K562 (cell line): ENCODE measurements around the gene HOXA13. TPM values are rescaled to one million over a fixed set of nuclear protein-coding genes. Genes with fewer than 3 reads are reported as not detected.

ENCODE experiments used
- ATAC-seq: fragments of 200-7000 bp; cut with Tn5 transposase; 3 replicates; pipeline ENCODE4 v1.9.1; 2020; ENCODE audit warnings: moderate library complexity
- BruUV-seq: library from RNA; stranded (reverse); fragments of 400-500 nt; replicated peaks from 2 replicates; lab custom pipeline; 2021; lab: Mats Ljungman, UMichigan
- CTCF ChIA-PET: fragments of 300-600 bp; formaldehyde crosslinking; extraction: SDS; loops from one replicate; lab custom pipeline; 2021; ENCODE audit warnings: low intra/inter-chr PET ratio; lab: Yijun Ruan, JAX
- POLR2A ChIA-PET: fragments of 300-600, 350-650 bp; sonication (Branson Sonifier 250); formaldehyde crosslinking; extraction: SDS; loops from one replicate; lab custom pipeline; 2021; ENCODE audit warnings: antibody characterized with exemption, inconsistent platforms; lab: Yijun Ruan, JAX
- DNase-seq, 4 experiments: peaks; one replicate each; pipeline versions ENCODE4 v3.0.0 to v3.0.0-alpha.2; 2011 to 2018; ENCODE audit warnings: low spot score in 3 of 4, mixed read lengths in 3 of 4; ENCODE audit errors: extremely low read depth in 1 of 4
- FAIRE-seq: peaks from 2 replicates; lab custom pipeline; 2011; peaks lifted over from hg19 to GRCh38; lab: Jason Lieb, UNC
- H2AFZ ChIP-seq: 2 replicates; pipeline ENCODE4 v1.6.0; 2011; ENCODE audit warnings: low read depth, low read length, control low read depth, inconsistent platforms
- H3K27ac ChIP-seq: fragments of 200-600 bp; 3 replicates; pipeline ENCODE4 v1.8.0; 2011; ENCODE audit warnings: low read depth, mild to moderate bottlenecking, control low read depth, inconsistent platforms, low read length, moderate library complexity, mixed read lengths; ENCODE audit errors: extremely low read depth
- H3K27me3 ChIP-seq, 2 experiments: fragments of 300-600 bp in 1 of 2; 2 replicates in 1 of 2; 3 replicates in 1 of 2; pipeline versions ENCODE4 v1.6.0 to v1.8.0; 2011; ENCODE audit warnings: inconsistent platforms in 2 of 2, low read length in 2 of 2, mild to moderate bottlenecking in 1 of 2, mixed read lengths in 1 of 2, moderate library complexity in 1 of 2; ENCODE audit not compliant: control insufficient read depth in 2 of 2, insufficient read depth in 2 of 2
- H3K36me3 ChIP-seq: fragments of 300-600 bp; 3 replicates; pipeline ENCODE4 v1.8.0; 2011; ENCODE audit warnings: mild to moderate bottlenecking, low read length, inconsistent platforms; ENCODE audit not compliant: control insufficient read depth, insufficient read depth
- H3K4me1 ChIP-seq, 2 experiments: fragments of 200-600 bp in 1 of 2; replicated peaks in 1 of 2; 2 replicates in 1 of 2; 3 replicates in 1 of 2; pipeline versions ENCODE4 v1.5.1 to v1.8.0; 2011; ENCODE audit warnings: inconsistent platforms in 2 of 2, low read length in 2 of 2, mild to moderate bottlenecking in 1 of 2, mixed read lengths in 1 of 2, moderate library complexity in 1 of 2; ENCODE audit not compliant: control insufficient read depth in 2 of 2, insufficient read depth in 2 of 2
- H3K4me2 ChIP-seq: 2 replicates; pipeline ENCODE4 v1.6.1; 2011; ENCODE audit warnings: low read length, control low read depth, inconsistent platforms, mixed read lengths; ENCODE audit not compliant: insufficient read depth
- H3K4me3 ChIP-seq: fragments of 200-600 bp; sonication (generic), shearing (Covaris generic); 2 replicates; pipeline ENCODE4 v1.5.1; 2016; ENCODE audit warnings: control low read depth, inconsistent platforms
- H3K79me2 ChIP-seq: fragments of 200-600 bp; 3 replicates; pipeline ENCODE4 v1.8.0; 2011; ENCODE audit warnings: low read length, inconsistent platforms; ENCODE audit not compliant: control insufficient read depth, insufficient read depth
- H3K9ac ChIP-seq, 2 experiments: 2 replicates each; pipeline versions ENCODE4 v1.6.0 to v1.6.1; 2011; ENCODE audit warnings: low read depth in 2 of 2, low read length in 2 of 2, control low read depth in 1 of 2, inconsistent platforms in 1 of 2, mild to moderate bottlenecking in 1 of 2, mixed read lengths in 1 of 2; ENCODE audit not compliant: insufficient read depth in 1 of 2
- H3K9me1 ChIP-seq: one replicate; pipeline ENCODE4 v1.6.0; 2011; ENCODE audit warnings: inconsistent platforms, mild to moderate bottlenecking, low read length, moderate library complexity; ENCODE audit not compliant: control insufficient read depth, insufficient read depth
- H3K9me3 ChIP-seq: replicated peaks from 2 replicates; pipeline ENCODE4 v1.5.1; 2011; ENCODE audit warnings: low read depth, low read length, inconsistent platforms; ENCODE audit not compliant: control insufficient read depth, insufficient read depth
- H4K20me1 ChIP-seq: replicated peaks from 2 replicates; pipeline ENCODE4 v1.6.1; 2011; ENCODE audit warnings: low read length, inconsistent platforms, mixed read lengths; ENCODE audit not compliant: control insufficient read depth, insufficient read depth
- DPF2 ChIP-seq: fragments of 450-650 bp; IDR thresholded peaks from 2 replicates; pipeline ENCODE4 v1.6.1; 2016
- JUND ChIP-seq, 2 experiments: IDR thresholded peaks; 2 replicates in 1 of 2; 3 replicates in 1 of 2; pipeline ENCODE4 v1.6.1; 2011; ENCODE audit warnings: borderline replicate concordance in 2 of 2, low read depth in 2 of 2, low read length in 2 of 2, improper control_type of control experiment in 1 of 2, missing biosample characterization in 1 of 2, missing genetic modification characterization in 1 of 2, missing genetic modification reagents in 1 of 2
- NEUROD1 ChIP-seq: fragments of 150-350 bp; IDR thresholded peaks from 2 replicates; pipeline ENCODE4 v1.6.1; 2014; ENCODE audit warnings: borderline replicate concordance, low read length, low read depth; ENCODE audit not compliant: partially characterized antibody
- ZNF280B ChIP-seq: fragments of 250-450 bp; sonication (Bioruptor Pico); IDR thresholded peaks from 2 replicates; pipeline ENCODE4 v1.5.1; 2021; ENCODE audit warnings: mild to moderate bottlenecking
- WGBS: fragments of 100-300 bp; shearing (Covaris generic); methylation state at CpG from one replicate; pipeline ENCODE4 v1.1.6; 2016; ENCODE audit warnings: low coverage, mixed read lengths; ENCODE audit not compliant: insufficient coverage; ENCODE audit errors: missing lambda C conversion rate; 5-methylcytosine and 5-hydroxymethylcytosine counted together
- in situ Hi-C: fragments of 300-500 bp; cut with MboI; formaldehyde crosslinking; loops from 4 replicates; pipeline ENCODE4 v1.15.0; 2018; ENCODE audit warnings: inconsistent platforms, mixed read lengths
- intact Hi-C: fragments of 100-400 bp; cut with micrococcal nuclease; formaldehyde crosslinking; loops from 2 replicates; pipeline ENCODE4 v1.14.2; 2022
- polyA plus RNA-seq, 8 experiments: library from polyadenylated mRNA; depleted of rRNA in 4 of 8; stranded (reverse) in 5 of 8; unstranded in 3 of 8; fragments of >200 nt; fragmentation: Nextera tagmentation in 2 of 8; fragmentation: Illumina TruSeq in 1 of 8; extraction: Ambion mirVana in 2 of 8; extraction: Trizol in 1 of 8; gene quantifications; 2 replicates each; pipeline versions ENCODE4 v1.2.1 to v1.2.3, GENCODE V29; 2011 to 2014; ENCODE audit warnings: inconsistent platforms in 1 of 8, missing spikeins in 1 of 8
- total RNA-seq, 7 experiments: library from RNA; depleted of rRNA in 6 of 7; stranded (reverse); fragments of >200 nt in 6 of 7; fragmentation: Illumina TruSeq in 2 of 7; extraction: Trizol in 2 of 7; gene quantifications; 2 replicates each; pipeline versions ENCODE4 v1.2.1 to v1.2.3, GENCODE V29; 2011 to 2021; ENCODE audit warnings: low replicate concordance in 1 of 7

HOXA13 gene
- total and polyA plus RNA-seq, 9 of the 15 experiments (the other 6 are each of a cell fraction or from before 2014, with no cell fraction given), result not detected

GRCh38 chr7:27154901-27155815 is 44.7 kb downstream of the HOXA13 start:
- H3K4me1 ChIP-seq, result peaks cover 0 to 17% of the 10 kb centered on the region in 2 experiments; a peak in 2 of 5 replicates
- in situ Hi-C loops, result loop anchor here (25.0 kb wide), 3 partner anchors 643 to 1268 kb away; no protein-coding TSS in a partner anchor
- no peaks in the 10 kb centered on the region for H3K9me3 ChIP-seq
- H3K4me2 ChIP-seq, result no peak overlapping the region
- FAIRE-seq (no peak), ATAC-seq (no peak), DNase-seq (no peak)
- H3K9ac ChIP-seq, result no peak overlapping the region
- CTCF ChIA-PET, result no interaction called here
- H3K27ac ChIP-seq, result no peak overlapping the region
- no peak overlapping the region for H2AFZ ChIP-seq
- no TSS peak for BruUV-seq
- H3K36me3 ChIP-seq, result no peaks in the 10 kb centered on the region
- no peaks in the 10 kb centered on the region for H3K9me1 ChIP-seq
- intact Hi-C loops, result no loop called here
- H3K79me2 ChIP-seq, result no peaks in the 10 kb centered on the region
- POLR2A ChIA-PET, result interaction anchor here (0.6 kb wide), 1 partner anchor 917 kb away, joined by 4 read pairs; no protein-coding TSS in a partner anchor
- peaks cover 29 to 91% of the 10 kb centered on the region in 2 experiments for H3K27me3 ChIP-seq
- no peaks in the 10 kb centered on the region for H4K20me1 ChIP-seq
- no peak overlapping the region for H3K4me3 ChIP-seq
- WGBS, result 35% methylated on average over 48 of the region's 48 CpGs
- TF ChIP-seq NEUROD1 (no peak), DPF2 (no peak), JUND (IDR thresholded peaks at IDR 0.05; ENCODE audit: borderline replicate concordance, low read depth, low read length) (no peak), JUND (tag; IDR thresholded peaks at IDR 0.05; ENCODE audit: borderline replicate concordance, low read depth, low read length) (no peak), ZNF280B (no peak)
- TF ChIP-seq, all 486 proteins: peak for 0
